DND-41 (cell line): ENCODE data around the gene RTKN2.

ENCODE experiments used
- CTCF ChIP-seq: IDR thresholded peaks from 2 replicates; pipeline ENCODE4 v1.5.1; 2012; ENCODE audit warnings: borderline replicate concordance, low read length, moderate library complexity, mild to moderate bottlenecking; ENCODE audit not compliant: poor library complexity, severe bottlenecking; ENCODE audit errors: extremely low read depth
- EZH2 ChIP-seq: IDR thresholded peaks from 3 replicates; pipeline ENCODE4 v1.6.1; 2012; ENCODE audit warnings: borderline replicate concordance, low read depth, mild to moderate bottlenecking, moderate library complexity, low read length, inconsistent platforms; ENCODE audit not compliant: severe bottlenecking

- TF ChIP-seq CTCF: no peak
- TF ChIP-seq EZH2: no peak
These were observed 121.2 kb downstream of the RTKN2 start for GRCh38 chr10:62147425-62147824.
